ENCODE data around the gene FAM135A.
A peak's percentile ranks its signal among the peaks of the same experiment; 100 is the strongest.
"Not testable (repeated sequence)": the region's sequence is repeated elsewhere in the genome, so short reads cannot be mapped to it uniquely, and the experiment has no call there.

Gene FAM135A

DNA sequence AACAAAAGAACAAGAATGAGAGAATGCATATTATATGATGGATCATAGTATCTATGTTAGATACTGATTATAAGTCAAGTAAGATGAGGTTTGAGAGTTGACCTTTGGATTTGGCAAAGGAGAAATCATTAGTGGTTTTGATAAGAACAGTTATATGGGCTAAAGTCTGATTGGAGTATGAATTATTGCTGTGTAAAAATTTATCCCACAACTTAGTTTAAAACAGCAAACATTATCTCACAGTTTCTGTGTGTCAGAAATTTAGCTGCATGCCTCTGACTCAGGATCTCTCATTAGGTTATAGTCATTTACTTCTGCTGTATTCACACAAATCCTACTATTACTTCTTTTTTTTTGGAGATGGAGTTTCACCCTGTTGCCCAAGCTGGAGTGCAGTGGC lies 56.7 kb downstream of the FAM135A start:
- no peak for DNase-seq

DNA sequence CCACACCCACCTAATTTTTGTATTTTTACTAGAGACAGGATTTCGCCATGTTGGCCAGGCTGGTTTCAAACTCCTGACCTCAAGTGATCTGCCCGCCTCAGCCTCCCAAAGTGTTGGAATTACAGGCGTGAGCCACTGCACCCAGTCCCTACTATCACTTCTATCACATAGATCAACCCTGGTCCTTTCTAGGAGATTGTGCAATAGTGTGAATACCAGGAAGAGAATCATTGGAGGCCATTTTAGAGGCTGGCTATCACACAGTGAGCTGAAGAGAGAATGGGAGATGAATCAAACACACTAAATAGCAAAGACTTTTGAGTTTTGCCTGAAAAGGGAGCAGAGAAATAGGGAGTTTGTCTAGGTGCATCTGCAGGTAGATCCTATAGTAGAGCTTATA lies 57.2 kb downstream of the FAM135A start:
- DNase-seq, result not testable (repeated sequence)

DNA sequence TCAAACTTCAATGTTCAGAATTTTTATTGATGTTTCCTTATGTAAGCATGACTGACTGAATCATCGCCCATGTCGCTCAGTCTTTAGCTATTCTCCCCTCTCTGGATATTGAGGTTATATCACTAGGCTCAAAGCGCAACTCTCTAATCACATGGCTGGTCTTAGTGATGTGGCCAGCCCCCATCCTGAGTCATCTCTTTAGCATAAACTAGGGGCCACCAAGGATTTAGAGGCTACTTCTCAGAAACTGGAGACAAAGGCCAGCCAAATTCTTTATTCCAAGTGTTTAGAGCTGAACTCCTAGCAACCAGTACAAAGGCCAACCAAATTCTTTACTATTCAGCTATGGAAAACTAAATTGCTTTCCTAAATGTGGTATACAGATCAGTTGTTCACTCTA lies 61.4 kb downstream of the FAM135A start:
- no peak for DNase-seq

DNA sequence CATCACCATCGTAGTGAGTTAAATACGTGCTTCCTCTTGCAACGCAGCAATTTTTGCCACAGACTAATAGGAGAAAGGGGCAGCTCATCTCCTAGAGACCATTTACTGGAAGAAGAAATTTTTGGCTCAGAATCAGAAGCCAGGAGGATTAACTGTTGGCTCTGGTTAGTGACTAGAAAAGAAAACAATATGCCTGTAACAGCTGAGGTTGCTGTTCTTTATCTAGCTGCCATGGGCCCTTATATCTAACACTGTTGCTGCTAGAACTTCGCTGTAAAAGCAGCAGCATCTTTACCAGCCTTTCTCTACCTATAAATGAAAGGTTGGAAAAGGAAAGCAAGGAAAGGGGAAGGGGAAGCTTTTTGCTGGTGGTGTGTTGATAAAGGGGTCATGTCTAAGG lies 65.9 kb downstream of the FAM135A start:
- DNase-seq, result peak; percentile 24

DNA sequence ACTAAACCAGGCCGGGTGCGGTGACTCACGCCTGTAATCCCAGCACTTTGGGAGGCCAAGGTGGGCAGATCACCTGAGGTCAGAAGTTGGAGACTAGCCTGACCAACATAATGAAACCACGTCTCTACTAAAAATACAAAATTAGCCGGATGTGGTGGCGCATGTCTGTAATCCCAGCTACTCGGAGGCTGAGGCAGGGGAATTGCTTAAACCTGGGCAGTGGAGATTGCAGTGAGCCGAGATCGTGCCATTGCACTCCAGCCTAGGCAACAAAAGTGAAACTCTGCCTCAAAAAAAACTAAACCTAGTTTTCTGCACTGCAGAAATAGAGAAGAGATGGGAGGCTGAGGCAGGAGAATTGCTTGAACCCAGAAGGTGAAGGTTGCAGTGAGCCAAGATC lies 73.3 kb downstream of the FAM135A start:
- DNase-seq, result not testable (repeated sequence)

DNA sequence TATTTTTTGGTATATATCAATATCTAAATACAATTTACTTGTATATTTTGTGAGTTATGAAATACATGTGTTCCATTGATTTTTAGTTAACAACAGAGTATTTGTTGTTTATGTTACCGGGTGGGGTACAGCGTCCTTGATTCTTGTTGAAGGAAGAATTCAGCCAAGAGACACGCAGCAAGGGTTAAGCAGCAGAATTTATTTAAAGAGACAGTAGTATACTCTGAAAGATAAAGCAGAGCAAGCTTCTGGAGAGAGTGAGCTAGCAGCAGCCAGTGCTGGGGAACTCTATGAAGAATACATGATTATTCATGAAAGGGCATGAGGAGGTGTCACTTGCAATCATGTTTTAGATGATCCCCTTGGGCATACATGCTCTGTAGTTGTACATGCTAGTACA lies 76.1 kb downstream of the FAM135A start:
- no peak for DNase-seq

DNA sequence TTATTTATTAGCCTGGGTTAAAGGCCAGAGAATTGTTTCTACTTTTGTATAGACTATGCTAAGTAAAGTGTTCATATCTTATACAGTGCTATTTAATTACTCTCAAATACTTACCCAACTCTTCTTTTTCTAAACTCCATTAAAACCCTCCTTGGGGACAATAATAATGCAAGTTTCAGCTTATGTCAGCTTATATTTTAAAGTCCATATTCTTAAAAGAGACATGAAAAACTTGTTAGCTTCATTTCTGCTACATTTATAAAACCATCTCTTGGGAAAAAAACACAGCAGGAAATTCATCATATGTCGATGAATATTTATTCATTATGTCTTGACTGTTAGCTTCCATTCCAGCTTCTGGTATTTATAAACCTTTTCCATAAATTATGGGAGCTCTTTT lies 81.5 kb downstream of the FAM135A start:
- no peak for DNase-seq

DNA sequence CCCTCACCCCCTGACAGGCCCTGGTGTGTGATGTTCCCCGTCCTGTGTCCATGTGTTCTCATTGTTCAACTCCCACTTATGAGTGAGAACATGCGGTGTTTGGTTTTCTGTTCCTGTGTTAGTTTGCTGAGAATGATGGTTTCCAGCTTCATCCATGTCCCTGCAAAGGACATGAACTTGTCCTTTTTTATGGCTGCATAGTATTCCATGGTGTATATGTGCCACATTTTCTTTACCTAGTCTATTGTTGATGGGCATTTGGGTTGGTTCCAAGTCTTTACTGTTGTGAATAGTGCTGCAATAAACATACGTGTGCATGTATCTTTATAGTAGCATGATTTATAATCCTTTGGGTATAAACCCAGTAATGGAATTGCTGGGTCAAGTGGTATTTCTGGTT lies 82.5 kb downstream of the FAM135A start:
- not testable (repeated sequence) for DNase-seq

DNA sequence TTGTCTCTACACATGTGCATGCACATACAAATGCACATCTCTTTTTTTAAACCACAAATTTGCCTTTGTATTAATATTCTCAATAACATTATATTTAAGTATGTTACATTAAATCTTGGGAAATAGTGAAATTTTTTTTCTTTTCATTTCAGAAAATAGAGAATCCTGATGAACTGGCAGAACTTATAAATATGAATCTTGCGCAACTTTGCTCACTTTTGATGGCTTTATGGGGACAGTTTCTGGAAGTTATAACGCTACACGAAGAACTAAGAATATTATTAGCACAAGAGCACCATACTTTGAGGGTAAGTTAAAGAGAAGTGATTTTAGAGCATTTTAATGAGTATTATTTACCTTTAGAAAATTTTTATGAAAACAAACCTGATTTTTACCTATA lies 89.2 kb downstream of the FAM135A start:
- DNase-seq, result no peak

DNA sequence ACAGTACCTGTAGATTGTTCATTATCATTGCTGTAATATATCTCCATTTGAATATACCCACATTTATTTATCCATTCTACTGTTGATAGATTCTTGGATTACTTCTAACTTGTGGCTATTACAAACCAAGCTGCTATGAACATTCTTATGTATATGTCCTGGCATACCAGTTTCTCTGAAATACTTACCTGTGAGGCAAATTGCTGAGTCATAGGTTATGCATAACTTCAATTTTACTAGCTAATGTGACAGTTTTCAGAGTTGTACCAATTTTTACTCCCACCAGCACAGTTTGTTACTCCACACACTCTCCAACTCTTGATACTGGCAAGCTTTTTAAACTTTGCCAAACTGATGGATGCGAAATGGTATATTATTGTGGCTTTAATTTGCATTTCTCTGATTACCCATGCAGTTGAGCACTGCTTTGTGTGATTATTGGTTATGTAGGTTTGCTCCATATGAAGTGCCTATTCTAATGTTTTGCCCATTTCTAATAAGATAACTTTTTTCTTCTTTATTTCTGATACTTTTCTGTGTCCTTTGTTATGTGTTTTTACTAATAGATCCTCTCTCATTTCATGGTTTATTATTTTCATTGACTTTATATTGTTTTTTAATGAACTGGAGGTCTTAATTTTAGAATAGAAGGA lies 90.6 kb downstream of the FAM135A start:
- no peak for DNase-seq

DNA sequence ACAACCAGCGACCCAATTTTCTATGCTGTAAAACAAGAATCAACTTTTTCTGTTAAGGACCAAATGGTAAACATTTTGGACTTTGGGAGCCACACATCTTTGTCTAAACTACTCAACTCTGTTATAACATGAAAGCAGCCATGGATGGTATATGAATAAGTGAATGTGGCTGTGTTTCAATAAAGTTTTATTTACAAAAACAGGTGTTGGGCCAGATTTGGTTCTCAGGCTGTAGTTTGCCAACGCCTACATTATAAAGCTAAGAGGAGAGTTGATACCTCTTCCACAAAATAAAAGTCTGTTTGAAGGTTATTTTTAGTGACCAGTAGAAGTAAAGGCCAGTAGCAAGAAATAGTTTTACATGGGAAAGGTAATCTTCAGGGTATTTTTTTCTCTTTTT lies 93.0 kb downstream of the FAM135A start:
- no peak for DNase-seq

DNA sequence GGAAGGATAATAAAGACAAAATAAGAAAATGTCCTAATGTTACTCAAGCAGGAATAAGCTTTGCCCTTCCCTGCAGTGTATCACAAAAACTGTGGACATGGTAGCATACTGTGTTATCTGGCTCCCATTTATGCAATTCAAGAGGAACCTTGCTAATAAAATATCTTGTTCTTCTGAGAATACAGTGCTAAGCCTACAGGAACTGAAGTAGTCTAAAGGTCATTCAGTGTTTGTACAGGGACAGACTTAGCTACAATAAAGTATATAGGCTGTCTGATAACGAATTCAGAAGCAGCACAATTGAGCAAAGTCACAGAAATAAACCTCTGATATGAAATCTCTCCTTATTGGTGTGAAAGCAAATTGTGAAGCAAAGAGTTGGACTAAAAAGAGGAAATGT lies 93.9 kb downstream of the FAM135A start:
- DNase-seq, result no peak

DNA sequence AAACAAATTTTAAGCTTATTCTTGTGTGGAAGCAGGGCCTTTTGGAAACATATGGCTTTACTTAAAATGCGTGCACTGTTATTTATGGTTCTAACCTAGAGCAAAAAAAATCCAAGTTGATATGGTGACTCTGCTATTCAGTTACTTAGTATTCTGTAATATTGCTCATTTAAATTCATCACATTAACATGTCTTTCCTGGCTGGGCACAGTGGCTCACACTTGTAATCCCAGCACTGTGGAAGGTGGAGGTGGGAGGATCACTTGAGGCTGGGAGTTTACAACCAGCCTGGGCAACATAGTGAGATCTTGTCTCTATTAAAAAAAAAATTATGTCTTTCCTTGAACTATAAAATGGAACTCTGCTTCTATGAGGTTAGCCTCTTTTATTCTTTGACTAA lies 95.6 kb downstream of the FAM135A start:
- DNase-seq, result no peak

DNA sequence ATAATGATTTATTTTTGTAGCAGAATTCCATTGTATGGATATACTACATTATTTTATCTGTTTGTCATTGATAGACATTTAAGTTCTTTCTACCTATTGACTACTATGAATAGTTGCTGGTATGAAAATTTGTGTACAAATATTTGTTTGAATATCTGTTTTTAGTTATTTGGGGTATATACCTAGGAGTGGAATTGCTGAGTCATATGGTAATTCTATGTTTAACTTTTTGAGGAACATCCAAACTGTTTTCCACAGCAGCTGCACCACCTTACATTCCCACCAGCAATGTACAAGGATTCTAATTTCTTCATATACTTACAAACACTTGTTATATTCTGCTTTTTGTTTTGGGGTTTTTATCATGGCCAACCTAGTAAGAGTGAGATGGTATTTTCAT lies 97.3 kb downstream of the FAM135A start:
- no peak for DNase-seq

DNA sequence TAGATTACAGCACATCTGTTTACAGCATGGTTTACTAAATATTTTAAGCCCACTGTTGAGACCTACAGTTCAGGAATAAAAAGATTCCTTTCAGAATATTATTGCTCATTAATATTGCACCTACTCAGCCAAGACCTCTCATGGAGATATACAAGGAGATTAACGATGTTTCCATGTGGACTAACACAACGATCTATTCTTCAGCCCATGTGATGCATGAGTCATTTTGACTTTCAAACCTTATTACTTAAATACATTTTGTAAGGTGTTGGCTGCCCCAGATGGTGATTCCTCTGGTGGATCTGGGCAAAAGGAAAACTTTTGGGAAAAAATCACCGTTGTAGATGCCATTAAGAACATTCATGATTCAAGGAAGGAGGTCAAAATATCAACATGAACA lies 105.4 kb downstream of the FAM135A start:
- no peak for DNase-seq

DNA sequence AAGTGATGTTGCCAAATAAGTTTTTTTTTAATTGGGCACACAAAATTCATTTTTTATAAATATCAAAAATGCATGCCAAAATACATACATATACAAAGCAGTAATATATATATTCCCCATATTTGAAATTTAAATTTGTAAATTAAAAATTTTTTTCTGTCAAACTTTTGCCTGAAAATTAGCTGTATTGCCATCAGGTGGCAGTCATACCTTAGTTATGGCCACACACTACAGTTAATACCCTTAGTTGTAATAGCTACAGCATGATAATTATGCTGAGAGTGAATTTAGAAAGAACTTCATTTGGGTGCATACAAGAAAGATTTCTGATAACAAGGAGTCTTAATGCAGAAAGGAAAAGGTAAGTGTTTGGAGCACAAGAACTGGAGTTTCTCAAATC lies 107.3 kb downstream of the FAM135A start:
- peak; percentile 15 for DNase-seq

DNA sequence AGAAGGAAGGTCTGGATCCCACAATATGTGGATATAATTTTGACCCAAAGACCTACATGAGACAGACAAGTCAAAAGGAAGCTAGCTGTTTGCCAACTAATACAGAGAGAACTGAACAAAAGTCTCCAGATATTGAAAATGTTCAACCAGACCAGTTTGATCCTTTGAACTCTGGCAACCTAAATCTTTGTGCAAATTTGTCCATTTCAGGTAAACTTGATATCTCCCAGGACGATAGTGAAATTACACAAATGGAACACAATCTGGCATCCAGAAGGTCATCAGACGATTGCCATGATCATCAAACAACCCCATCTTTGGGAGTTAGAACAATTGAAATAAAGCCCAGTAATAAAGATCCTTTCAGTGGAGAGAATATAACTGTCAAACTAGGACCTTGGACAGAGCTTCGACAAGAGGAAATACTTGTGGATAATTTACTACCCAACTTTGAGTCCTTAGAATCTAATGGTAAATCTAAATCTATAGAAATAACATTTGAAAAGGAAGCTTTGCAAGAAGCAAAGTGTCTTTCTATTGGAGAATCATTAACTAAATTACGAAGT lies 111.5 kb downstream of the FAM135A start:
- DNase-seq, result no peak

DNA sequence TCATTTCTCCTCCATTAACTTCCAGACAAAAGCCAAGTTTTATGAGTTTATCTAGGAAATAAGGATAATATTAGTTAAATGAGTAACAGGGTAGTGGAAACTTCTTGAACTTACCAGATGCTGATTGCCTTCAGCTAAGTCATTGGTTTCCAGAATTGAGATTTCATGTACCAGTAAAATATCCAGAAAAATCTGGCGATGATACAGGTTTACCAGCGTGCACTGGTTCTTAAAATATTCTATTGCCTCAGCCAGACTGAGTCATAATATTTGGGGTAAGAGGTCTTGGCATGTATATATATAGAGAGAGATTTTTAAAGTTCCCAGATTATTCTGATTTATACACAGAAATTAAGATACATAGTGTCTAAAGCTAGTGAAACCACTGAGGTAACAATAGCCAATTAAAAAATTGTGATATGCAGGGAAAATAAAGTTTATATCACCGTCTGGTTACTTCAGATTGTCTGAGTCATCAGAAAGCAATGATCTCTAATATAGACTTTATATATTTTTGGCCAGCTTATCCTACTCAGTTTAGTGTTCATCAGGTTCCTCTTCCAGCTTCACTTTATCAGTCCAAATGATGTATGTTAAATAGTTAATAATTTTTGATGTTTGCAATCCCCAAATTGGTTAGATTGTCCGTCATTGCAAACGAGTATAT lies 113.9 kb downstream of the FAM135A start:
- DNase-seq, result no peak

DNA sequence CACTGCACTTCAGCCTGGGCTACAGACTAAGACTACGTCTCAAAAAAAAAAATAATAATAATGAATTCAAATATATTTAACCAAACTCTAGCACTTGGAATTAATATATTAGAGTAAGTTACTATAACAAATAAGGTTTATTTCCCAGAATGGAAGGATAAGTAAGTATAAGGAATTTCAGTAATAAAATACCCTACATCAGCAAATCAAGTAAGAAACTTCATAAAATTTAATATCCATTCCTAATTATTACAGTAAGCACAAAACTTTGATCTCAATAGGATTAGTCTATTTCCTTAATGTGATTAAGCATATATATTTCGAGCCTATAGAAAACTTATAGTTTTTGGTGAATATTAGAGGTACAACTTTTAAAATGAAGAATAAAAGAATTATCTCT lies 116.7 kb downstream of the FAM135A start:
- DNase-seq, result no peak

DNA sequence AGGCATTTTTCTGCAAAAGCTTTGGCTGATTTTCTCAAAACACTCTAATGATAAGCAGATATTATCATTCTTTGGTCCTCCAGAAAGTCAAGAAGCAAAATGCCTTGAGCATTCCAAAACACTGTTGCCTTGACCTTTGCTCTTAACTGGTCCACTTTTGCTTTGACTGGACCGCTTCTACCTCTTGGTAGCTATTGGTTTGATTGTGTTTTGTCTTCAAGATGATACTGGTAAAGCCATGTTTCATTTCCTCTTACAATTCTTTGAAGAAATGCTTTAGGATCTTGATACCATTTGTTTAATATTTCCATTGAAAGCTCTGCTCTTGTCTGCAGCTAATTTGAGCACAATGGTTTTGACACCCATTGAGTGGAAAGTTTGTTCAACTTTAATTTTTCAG lies 117.8 kb downstream of the FAM135A start:
- DNase-seq, result no peak

DNA sequence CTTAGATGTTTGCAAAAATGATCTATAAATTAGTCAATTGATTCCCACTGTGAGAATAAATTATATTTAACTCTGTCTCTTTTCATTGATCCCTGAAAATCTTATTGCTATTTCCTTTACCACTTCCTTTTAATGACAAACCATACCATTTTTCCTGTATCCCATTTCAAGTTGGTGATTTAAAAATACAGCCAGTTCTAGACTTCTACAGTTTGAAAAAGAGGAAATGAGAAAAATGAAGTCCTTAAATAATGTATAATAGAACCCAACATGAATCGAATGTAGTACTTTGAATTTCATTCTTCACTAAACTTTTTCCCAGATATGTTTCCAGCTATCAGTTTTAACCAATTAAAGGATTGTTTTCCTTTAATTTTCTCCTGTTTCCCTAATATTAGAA lies 124.0 kb downstream of the FAM135A start:
- no peak for DNase-seq

DNA sequence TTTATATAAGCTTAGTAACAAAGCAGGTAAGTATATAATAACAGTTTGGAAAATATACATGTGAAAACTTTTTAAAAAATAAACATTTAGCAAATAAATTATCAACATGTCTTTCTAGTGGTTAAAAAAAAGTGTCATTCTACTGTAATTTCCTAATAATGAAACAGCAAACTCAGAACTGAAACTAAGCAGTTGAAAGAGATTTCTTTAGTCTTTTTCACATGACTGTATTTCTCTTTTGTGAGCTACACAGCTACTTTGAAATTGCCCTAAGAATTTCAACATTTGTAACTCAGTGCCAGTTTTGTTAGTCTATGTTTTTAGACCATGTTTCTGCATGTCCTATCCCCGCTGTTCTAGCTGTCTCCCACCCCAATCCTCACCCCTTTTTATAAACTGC lies 125.1 kb downstream of the FAM135A start:
- DNase-seq, result no peak

DNA sequence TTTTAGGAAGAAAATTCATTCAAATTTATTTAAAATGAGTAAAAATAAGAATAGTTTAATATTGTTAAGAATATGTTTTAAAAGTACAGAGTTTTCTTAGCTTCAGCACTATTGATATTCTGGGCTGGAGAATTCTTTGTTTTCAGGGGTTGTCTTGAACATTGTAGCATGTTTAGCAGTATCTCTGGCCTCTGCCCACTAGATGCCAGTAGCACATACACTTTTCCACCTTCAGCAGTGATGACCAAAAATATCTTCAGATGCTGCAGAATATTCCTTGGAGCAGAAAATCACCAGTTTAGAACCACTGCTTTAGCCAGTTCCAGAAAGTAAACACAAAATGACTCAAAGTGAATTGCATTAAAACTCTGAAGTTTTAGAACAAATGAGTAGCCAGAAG lies 134.0 kb downstream of the FAM135A start:
- DNase-seq, result no peak

DNA sequence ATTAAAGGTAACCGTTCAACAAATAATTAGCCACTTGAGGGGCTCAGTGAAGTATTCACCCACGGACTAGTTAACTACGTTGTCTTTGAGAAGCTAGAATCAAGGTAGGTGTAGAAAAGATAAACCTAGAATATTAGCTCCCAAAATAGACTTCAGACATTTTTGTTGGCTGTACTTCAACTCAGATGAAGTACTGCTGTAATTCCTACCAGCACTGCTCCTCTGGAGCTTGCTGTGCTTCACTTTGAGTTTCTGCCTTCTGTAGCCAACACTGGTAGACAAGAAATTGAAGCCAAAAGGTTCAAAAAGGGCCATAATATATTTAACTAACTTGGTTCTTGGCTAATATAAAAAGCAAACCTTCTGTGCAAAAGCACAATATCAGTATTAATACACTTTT lies 134.6 kb downstream of the FAM135A start:
- DNase-seq, result no peak

DNA sequence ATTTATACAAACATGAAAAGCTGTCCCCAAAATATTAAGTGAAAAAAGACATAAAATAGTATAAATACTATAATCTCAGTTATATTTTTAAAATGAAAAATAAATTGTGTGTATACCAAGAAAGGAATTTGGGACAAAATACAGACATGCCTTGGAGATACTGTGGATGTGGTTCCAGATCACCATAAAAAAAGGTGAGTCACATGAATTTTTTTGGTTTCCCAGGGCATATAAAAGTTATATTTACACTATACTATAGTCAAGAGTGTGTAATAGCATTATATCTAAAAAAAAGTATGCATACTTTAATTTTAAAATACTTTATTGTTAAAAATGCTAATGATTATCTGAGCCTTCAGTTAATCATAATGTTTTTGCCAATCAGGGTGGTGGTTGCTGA lies 136.0 kb downstream of the FAM135A start:
- no peak for DNase-seq

Measured in NCI-H774 (cell line).